HG02970 (cell line): ENCODE results near the gene ZNF354C.

Experiments used
- ATAC-seq: cut with Tn5 transposase; IDR thresholded peaks from one replicate; pipeline ENCODE4 v1.9.1; 2021; ENCODE audit warnings: mild to moderate bottlenecking, moderate library complexity, moderate number of reproducible peaks; ENCODE audit not compliant: unreplicated experiment, low FRiP score

The ZNF354C gene

DNA sequence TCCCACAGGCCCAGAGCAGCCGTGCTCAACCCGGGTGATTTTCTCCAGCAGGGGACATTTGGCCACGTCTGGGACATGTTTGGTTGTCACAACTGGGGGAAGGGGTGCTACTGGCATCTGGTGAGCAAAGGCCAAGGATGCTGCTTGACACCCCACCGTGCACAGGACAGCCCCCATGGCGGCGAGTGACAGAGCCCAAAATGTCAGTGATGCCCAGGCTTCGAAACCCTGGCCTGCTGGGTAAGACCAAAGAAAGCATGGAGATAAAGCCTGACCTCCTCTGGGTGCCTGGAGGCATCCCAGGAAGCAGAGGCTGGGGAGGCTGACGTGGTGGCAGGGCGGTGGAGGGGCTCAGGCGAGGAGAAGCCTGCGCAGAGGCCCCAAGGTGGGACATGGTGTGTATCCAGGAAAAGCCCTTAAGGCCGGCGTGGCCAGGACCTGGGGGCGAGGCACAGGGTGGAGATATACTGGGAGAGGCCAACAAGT, 66.4 kb downstream of the ZNF354C start:
- ATAC-seq = no peak

DNA sequence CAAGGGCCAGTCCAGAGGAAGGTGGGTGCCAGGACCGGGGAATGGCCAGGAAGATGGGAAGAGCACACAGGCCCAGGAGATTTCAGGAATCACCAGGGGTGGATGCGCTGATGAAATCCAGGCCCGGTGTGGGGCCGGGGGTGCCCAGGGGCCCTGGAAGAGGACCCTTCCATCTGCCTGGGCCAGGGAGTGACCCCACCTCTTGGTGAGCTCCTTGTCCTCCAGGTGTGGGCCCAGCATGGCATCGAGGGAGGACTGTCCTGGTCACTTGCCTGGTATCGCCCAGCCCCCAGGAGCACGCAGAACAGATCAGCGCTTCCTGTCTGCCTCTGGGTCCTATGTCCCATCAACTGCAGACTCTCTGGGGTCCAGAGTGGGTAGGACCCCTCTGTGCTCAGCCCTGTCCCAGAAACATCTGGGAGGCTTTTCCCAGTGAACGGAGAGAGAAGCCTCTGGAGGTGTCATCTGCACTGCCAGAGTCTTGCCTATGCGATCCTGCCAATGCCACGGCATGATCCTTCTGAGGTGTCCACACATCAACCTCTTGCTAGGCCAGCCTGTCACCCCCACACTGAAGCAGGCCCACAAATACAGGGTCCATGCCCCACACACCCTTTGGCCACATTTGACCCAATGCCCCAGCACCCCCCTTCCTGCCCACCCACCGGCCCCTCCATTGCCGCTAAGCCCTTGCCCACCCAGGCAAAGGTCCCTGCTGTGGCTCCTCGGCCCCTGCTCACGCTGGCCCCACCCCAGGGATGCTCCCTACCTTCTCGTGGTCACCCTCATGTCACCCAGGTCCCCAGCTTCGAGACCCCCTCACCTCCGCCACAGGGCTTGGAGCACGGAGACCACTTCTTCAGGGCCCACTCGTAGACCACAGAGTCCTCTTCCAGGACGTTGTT, 67.2 kb downstream of the ZNF354C start:
- ATAC-seq = no peak

DNA sequence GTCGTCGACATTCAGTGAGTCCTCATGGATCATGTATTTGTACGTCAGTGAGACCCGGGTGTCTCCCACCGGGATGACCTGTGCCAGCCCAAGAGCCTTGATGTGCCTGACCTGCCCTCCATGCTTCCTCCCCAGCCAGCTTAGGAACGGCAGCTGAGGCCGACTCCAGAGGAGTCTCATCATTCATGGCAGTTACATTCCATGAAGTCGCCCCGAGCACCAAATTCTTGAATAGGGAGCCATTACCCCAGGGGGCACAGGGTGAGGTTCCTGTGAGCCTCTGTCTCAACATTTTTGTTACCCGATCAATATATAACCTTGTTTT, 67.8 kb downstream of the ZNF354C start:
- no peak for ATAC-seq

DNA sequence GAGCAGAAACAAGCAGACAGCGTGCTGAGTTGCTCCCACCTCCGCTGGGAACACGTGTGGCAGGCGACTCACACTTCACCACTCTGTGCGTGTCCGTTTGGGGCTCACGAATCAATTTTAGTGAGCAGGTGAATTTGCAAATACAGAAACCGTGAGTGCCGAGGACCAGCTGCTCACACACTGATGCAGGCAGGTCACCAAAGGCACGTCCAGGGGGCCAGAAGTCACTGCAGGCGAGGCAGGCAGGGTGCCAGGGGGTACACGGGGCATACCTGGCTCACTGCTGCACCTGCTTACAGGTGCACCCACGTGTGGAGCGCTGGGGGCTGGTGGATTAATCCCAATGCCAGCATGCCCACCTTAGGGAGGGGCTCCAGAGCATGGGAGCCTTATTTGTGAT, 68.8 kb downstream of the ZNF354C start:
- no peak for ATAC-seq

DNA sequence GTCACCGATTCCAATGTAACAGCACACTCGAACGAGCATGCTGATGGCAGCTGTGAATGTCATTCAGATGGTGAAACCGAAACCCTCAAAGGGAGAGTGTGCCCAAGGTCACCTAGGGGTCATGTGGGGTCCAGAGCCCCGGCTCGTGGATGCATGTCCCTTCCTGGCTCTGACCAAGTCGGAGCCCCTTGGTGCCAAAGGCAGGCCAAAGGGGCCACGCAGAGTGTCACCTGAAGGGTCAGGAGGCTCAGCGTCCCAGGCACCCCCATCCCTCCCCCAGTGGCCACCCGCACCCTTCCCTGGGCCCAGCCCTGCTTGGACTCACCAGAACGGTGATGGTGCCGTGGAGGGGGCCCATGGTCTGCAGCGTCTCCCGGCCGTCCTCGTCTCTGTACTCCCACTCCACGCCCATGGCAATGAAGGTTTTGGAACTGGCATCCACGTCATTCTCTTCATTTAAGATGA, 69.5 kb downstream of the ZNF354C start:
- ATAC-seq = no peak

DNA sequence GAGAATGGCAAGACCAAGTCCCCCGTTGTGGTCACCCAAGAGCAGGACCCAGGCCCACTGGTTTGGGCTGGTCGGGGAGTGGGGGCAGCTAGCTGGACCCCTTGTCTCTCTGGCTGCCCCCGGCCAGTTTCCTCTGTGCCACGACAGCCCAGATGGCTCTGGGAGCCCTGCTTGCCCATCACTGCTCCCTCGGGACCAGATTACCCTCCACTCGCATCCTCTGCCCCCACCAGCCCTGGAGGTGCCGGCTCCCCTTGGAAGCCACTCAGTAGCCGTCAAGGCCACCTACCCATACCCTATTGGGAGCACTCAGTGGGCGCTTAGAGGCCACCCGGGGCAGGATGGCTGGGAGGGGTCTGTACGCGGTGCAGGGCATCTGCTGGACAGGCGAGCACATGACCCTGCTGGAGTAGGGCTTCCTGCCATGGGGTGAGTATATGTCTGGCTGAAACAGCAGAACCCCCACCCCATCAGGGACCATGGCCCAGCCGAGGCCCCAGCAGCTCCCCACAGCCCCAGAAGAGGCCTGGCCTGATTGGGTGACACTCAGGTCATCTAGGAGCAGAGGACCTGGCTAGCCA, 70.0 kb downstream of the ZNF354C start:
- ATAC-seq = no peak

DNA sequence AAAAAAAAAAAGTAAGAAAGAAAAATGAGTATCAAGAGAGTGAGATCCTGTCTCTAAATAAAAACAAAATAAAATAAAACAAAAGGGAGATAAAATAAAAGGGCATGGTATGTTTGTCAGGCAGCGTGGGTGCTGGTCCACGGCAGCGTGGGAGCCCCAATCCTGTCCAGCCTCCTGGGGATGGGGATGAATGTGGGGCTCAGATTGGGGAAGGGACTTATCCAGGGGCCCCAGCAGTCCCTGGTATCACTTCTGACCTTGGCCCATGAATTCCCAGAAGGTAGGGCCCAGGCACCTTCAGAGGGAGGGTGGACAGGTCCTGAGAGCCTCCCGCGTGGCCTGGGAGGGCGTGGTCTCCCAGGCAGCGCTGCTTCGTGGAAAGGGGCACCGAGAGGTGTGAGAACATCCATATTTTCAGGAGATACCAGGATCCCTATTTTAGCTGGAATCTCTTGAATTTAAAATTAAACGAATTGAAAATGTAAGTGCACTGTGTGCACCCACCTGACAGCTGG, 71.2 kb downstream of the ZNF354C start:
- no peak for ATAC-seq

DNA sequence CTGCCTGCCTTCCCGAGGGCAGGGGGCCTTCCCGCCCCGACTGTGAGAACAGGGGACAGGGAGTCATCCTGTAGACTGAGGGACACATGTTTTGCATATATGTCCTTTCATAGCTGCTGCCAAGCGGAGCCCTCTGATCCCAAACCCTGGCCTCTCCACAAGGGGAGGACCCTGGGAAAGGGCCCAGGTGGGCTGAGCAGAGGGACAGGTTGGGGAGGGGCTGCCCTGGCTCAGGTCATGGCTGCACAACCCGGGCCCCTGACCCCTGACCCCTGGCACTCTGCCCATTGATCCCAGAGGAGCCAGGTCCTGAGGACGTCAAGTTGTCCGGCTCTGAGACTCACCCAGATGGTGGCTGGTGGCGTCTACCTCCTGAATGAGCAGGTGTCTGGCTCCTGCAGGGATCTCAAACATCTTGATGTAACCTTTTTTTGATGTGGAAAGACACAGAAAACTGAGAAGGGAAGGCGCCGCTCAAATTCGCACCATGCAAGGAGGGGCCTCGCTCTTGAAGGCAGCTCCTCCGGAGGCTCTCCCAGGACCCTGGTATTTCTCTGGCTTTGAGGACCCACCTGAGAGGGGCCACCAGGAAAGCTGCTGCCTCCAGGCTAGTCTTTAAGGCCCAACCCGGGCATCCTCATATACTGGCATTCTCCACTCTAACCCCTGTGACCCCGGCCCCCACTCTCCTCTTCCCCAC, 71.9 kb downstream of the ZNF354C start:
- ATAC-seq = no peak

DNA sequence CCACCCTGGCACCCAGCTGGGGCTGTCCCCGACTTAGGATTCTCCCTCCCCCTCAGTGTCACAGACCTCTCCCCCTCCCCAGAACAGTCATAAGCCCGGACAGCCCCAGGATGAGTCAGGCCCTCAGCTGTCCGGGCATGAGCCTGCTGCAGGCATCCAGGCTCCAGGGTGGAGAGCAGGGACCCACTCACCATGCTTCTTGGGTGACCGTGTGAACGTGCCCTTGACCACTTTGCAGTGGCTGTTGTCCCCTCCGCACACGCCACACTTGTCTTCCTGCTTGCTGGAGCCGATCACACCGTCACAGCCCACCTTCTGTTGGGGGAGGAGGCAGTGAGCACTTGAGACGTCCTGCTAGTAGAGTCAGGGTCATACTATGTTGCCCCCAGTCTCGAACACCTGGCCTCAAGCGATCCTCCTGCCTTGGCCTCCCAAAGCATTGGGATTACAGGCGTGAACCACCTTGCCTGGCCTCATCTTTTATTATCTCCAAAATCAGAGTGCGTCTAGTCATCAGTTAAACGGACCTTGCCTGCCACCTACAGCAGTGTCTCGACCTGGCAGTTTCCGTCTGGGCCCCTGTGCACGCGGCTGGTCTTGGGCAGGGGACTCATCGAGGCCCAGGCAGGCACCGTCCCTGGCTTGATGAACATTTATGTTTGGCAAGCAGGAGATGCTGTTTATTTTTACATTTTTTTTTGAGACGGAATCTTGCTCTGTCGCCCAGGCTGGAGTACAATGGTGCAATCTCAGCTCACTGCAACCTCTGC, 72.6 kb downstream of the ZNF354C start:
- ATAC-seq = no peak
